SU-DHL-6 (cell line): ENCODE data around the gene ODF2L.

Experiments
- EZH2phosphoT487 ChIP-seq: fragments of 200-600 bp; sonication (generic), shearing (Covaris generic); conservative IDR thresholded peaks from 2 replicates; pipeline ENCODE4 v1.6.1; 2018; ENCODE audit warnings: mild to moderate bottlenecking, antibody characterized with exemption, low read length, moderate library complexity, mixed read lengths
- TF ChIP-seq, protein P1 (sequence below): fragments of 200-600 bp; sonication (generic); IDR thresholded peaks from one replicate; pipeline ENCODE4 v1.5.1; 2017; ENCODE audit warnings: antibody characterized with exemption, mild to moderate bottlenecking, low read length, moderate library complexity; ENCODE audit not compliant: insufficient read depth, poor library complexity, severe bottlenecking

DNA sequence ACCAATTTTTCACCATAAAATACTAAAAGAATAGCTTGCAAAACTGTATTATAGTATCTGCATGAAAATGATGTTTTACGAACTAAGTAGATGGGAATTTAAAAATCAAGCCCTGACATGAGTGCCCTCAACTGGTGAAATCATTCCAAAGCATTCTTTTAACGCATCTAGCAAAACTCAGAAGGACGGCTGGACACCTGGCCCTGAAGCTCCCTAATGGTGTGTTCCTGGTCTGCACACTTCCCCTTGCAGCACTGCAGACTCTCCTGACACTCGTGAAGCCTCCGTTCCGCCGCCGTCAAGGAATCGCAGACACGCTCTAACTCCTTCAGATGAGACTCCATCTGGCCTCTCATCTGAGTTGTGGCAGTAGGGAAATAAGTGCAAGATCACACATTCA lies 39.9 kb downstream of the ODF2L start:
- TF ChIP-seq, protein P1, sequence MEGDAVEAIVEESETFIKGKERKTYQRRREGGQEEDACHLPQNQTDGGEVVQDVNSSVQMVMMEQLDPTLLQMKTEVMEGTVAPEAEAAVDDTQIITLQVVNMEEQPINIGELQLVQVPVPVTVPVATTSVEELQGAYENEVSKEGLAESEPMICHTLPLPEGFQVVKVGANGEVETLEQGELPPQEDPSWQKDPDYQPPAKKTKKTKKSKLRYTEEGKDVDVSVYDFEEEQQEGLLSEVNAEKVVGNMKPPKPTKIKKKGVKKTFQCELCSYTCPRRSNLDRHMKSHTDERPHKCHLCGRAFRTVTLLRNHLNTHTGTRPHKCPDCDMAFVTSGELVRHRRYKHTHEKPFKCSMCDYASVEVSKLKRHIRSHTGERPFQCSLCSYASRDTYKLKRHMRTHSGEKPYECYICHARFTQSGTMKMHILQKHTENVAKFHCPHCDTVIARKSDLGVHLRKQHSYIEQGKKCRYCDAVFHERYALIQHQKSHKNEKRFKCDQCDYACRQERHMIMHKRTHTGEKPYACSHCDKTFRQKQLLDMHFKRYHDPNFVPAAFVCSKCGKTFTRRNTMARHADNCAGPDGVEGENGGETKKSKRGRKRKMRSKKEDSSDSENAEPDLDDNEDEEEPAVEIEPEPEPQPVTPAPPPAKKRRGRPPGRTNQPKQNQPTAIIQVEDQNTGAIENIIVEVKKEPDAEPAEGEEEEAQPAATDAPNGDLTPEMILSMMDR = no peak
- no peak for TF ChIP-seq EZH2phosphoT487
